A673 (cell line): ENCODE measurements around the gene RANBP3L. TPM values are rescaled to one million over a fixed set of nuclear protein-coding genes. Genes with fewer than 3 reads are reported as not detected.

Experiments used
- BruUV-seq: library from RNA; stranded (reverse); fragments of 400-500 nt; replicated peaks from 2 replicates; lab custom pipeline; 2021; lab: Mats Ljungman, UMichigan
- CTCF ChIA-PET: fragments of 300-600 bp; sonication (Branson Sonifier 250); formaldehyde crosslinking; loops from one replicate; lab custom pipeline; 2022; ENCODE audit warnings: antibody characterized with exemption; lab: Charles Lee
- POLR2A ChIA-PET: fragments of 300-600 bp; sonication (Branson Sonifier 250); formaldehyde crosslinking; loops from one replicate; lab custom pipeline; 2022; ENCODE audit warnings: antibody characterized with exemption; ENCODE audit not compliant: low non-redundant PET; lab: Charles Lee
- DNase-seq: peaks from one replicate; pipeline ENCODE4 v3.0.0-alpha.2; 2015; ENCODE audit warnings: low spot score
- H3K27ac ChIP-seq: fragments of 200-600 bp; sonication (generic); 2 replicates; pipeline ENCODE4 v1.5.1; 2016; ENCODE audit warnings: mixed run types, low read depth, mild to moderate bottlenecking, mixed read lengths, antibody characterized with exemption, low read length; ENCODE audit not compliant: poor library complexity, severe bottlenecking
- H3K27me3 ChIP-seq: fragments of 200-600 bp; sonication (generic); replicated peaks from 2 replicates; pipeline ENCODE4 v1.6.1; 2017; ENCODE audit warnings: mixed run types, low read depth, mild to moderate bottlenecking, mixed read lengths, antibody characterized with exemption, low read length; ENCODE audit not compliant: insufficient read depth, poor library complexity
- H3K36me3 ChIP-seq: fragments of 200-600 bp; sonication (generic); 2 replicates; pipeline ENCODE4 v1.6.1; 2016; ENCODE audit warnings: mixed run types, mild to moderate bottlenecking, mixed read lengths, antibody characterized with exemption, low read length; ENCODE audit not compliant: insufficient read depth, poor library complexity, severe bottlenecking
- H3K4me1 ChIP-seq: fragments of 200-600 bp; sonication (generic); 2 replicates; pipeline ENCODE4 v1.6.1; 2017; ENCODE audit warnings: mixed run types, mild to moderate bottlenecking, mixed read lengths, antibody characterized with exemption, low read length; ENCODE audit not compliant: insufficient read depth, poor library complexity, severe bottlenecking
- H3K4me3 ChIP-seq: fragments of 200-600 bp; sonication (generic); 2 replicates; pipeline ENCODE4 v1.5.1; 2016; ENCODE audit warnings: low read depth, mixed run types, mild to moderate bottlenecking, mixed read lengths, low read length; ENCODE audit not compliant: poor library complexity, severe bottlenecking
- H3K9me3 ChIP-seq: fragments of 200-600 bp; sonication (generic); 2 replicates; pipeline ENCODE4 v1.6.1; 2016; ENCODE audit warnings: mixed run types, low read depth, mild to moderate bottlenecking, mixed read lengths, antibody characterized with exemption, low read length; ENCODE audit not compliant: poor library complexity, severe bottlenecking
- EZH2 ChIP-seq: fragments of 200-600 bp; sonication (generic); IDR thresholded peaks from 2 replicates; pipeline ENCODE4 v1.6.1; 2017; ENCODE audit warnings: borderline replicate concordance, low read depth, mild to moderate bottlenecking, mixed read lengths, antibody characterized with exemption, low read length; ENCODE audit not compliant: poor library complexity, severe bottlenecking
- intact Hi-C: fragments of 100-400 bp; cut with micrococcal nuclease; formaldehyde crosslinking; loops from one replicate; pipeline ENCODE4 v1.10.0; 2022; ENCODE audit not compliant: unreplicated experiment
- total RNA-seq: library from RNA; stranded (reverse); gene quantifications from 2 replicates; pipeline ENCODE4 v1.2.3, GENCODE V29; 2021
- TF ChIP-seq, protein P1 (sequence below): fragments of 300-800, 200-600 bp; sonication (generic); conservative IDR thresholded peaks from 2 replicates; pipeline ENCODE4 v1.5.1; 2017; ENCODE audit warnings: low read depth, mild to moderate bottlenecking, antibody characterized with exemption, low read length, moderate library complexity, mixed read lengths

The RANBP3L gene
- total RNA-seq, 1 experiment from 2014 or later: not detected

DNA sequence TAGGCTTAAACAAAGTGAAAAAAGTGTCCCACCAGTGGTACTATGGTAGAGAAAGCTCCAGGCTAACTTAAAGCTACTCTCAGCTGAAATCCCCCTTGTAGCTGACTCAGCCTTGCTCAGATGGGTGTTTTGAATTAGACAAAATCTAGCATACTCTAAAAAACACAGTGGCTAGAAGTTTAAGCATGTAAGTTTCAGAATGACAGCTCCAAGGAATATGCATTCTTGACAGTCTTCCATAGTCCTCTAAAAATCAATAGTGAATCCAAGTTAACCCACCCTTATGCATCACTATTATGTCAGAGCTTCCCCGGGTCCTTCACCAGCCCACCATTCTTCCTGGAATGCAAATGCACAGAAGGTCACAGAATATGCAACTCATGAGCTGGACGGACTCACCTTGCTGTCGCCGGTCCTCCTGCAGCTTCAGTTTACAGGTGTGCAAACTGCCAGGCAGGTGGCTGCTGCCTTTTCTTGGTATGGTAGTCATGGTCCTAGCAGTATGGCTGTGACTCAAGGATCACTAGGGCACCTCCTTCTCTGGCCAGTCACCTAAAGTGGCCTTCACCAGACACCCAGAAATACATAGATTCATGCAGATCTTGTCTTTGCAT is 668 bp downstream of the RANBP3L start:
- POLR2A ChIA-PET: no interaction called here

DNA sequence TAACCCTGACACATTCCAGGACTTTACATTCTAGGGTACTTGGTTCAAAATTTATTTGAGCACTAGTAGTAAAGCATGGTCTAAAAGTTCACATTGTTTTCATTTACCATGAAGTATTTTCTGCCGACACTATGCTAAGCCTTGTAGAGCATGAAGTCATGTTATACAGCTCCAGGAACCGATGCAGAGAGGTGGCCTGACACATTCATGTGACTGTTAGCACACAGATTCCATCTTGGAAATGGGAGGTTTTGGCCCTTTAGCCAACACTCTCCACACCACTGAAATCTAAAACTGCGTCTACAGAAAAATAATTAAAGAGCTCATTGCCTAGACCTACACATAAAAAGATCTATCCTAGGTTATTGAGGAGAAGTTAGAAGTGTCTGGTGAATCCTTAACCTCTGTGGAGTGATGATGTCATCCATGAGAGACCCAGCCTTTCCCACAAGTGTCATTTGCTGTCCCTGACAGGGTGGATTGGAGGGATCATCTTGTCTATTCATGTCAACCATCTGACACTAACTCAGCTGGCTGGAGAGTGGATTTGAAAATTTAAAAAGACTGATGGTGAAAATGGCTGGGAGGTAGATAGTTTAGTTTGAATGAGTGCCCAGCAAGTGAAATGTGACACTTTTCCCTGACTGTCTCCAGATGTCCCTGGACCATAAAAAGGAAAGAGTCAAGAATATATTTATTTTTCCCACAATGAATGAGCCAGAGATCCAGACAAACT is 1.3 kb downstream of the RANBP3L start:
- TF ChIP-seq, protein P1, sequence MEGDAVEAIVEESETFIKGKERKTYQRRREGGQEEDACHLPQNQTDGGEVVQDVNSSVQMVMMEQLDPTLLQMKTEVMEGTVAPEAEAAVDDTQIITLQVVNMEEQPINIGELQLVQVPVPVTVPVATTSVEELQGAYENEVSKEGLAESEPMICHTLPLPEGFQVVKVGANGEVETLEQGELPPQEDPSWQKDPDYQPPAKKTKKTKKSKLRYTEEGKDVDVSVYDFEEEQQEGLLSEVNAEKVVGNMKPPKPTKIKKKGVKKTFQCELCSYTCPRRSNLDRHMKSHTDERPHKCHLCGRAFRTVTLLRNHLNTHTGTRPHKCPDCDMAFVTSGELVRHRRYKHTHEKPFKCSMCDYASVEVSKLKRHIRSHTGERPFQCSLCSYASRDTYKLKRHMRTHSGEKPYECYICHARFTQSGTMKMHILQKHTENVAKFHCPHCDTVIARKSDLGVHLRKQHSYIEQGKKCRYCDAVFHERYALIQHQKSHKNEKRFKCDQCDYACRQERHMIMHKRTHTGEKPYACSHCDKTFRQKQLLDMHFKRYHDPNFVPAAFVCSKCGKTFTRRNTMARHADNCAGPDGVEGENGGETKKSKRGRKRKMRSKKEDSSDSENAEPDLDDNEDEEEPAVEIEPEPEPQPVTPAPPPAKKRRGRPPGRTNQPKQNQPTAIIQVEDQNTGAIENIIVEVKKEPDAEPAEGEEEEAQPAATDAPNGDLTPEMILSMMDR: no peak
- no peak for TF ChIP-seq EZH2
- Histone ChIP-seq H3K27ac (no peak overlapping the region), H3K9me3 (no peaks in the 10 kb centered on the region), H3K36me3 (no peaks in the 10 kb centered on the region), H3K4me3 (no peak overlapping the region), H3K4me1 (peaks cover 5% of the 10 kb centered on the region), H3K27me3 (no peaks in the 10 kb centered on the region)
- BruUV-seq: no TSS peak
- DNase-seq: no peak
- CTCF ChIA-PET: no interaction called here
- POLR2A ChIA-PET: interaction anchor here (0.6 kb wide), 1 partner anchor 23 kb away, joined by 6 read pairs; no protein-coding TSS in a partner anchor
- intact Hi-C loops: no loop called here

More for the DNA sequence above, 668 bp downstream of the RANBP3L start:
- BruUV-seq: no TSS peak
- peaks cover 10% of the 10 kb centered on the region for H3K4me1 ChIP-seq
- intact Hi-C loops: no loop called here
- H3K4me3 ChIP-seq: no peak overlapping the region
- CTCF ChIA-PET: no interaction called here
- no peaks in the 10 kb centered on the region for H3K9me3 ChIP-seq
- no peaks in the 10 kb centered on the region for H3K36me3 ChIP-seq
- no peak for TF ChIP-seq EZH2
- TF ChIP-seq, protein P1: no peak
- no peaks in the 10 kb centered on the region for H3K27me3 ChIP-seq
- no peak for DNase-seq
- no peak overlapping the region for H3K27ac ChIP-seq

DNA sequence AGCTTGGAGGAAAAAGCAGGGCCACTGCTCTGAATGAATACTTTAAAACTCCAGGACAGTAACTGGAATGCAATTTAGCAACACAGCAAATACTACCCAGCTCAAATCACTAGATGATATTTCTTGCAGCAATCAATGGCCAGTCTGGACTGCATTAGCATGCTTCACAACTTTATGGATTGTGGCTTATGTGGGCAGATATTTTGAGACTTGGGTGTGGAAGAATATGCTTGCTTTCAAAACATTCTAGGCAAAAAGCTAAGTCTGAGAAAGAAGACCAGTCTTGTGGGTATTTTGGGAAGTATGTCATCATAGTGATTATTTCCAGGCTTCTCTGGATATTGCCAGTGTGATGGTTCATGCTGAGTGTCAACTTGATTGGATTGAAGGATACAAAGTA is 3.1 kb downstream of the RANBP3L start:
- BruUV-seq: no TSS peak
- Histone ChIP-seq H3K4me1 (peaks cover 5% of the 10 kb centered on the region), H3K4me3 (no peak overlapping the region), H3K27me3 (no peaks in the 10 kb centered on the region), H3K27ac (no peak overlapping the region), H3K9me3 (no peaks in the 10 kb centered on the region), H3K36me3 (no peaks in the 10 kb centered on the region)
- no peak for DNase-seq
- CTCF ChIA-PET: interaction anchor here (0.7 kb wide), 1 partner anchor 1295 kb away, joined by 5 read pairs; no protein-coding TSS in a partner anchor
- POLR2A ChIA-PET: interaction anchor here (0.6 kb wide), 1 partner anchor 30 kb away, joined by 12 read pairs; no protein-coding TSS in a partner anchor
- TF ChIP-seq, protein P1: no peak
- no peak for TF ChIP-seq EZH2
- intact Hi-C loops: no loop called here
